Smooth muscle cell (in vitro differentiated cells): Measurements from ENCODE around the gene KRTAP4-6. TPM values are rescaled to one million over a fixed set of nuclear protein-coding genes. Genes with fewer than 3 reads are reported as not detected.

Source experiments
- DNase-seq: peaks from one replicate; lab custom pipeline; 2025; ENCODE audit not compliant: unreplicated experiment; lab: John Stamatoyannopoulos, UW
- H2AFZ ChIP-seq: fragments of 200-600 bp; sonication (generic); 2 replicates; pipeline ENCODE4 v1.6.0; 2016; ENCODE audit warnings: antibody characterized with exemption, low read depth, mild to moderate bottlenecking
- H3F3A ChIP-seq: fragments of 200-600 bp; sonication (generic); 2 replicates; pipeline ENCODE4 v1.6.0; 2017; ENCODE audit warnings: antibody characterized with exemption, low read depth
- H3K27ac ChIP-seq: fragments of 200-600 bp; sonication (generic); 2 replicates; pipeline ENCODE4 v1.5.1; 2016; ENCODE audit warnings: low read depth, mild to moderate bottlenecking
- H3K27me3 ChIP-seq: fragments of 200-600 bp; sonication (generic); 2 replicates; pipeline ENCODE4 v1.6.1; 2016; ENCODE audit warnings: low read depth, mild to moderate bottlenecking
- H3K36me3 ChIP-seq: fragments of 200-600 bp; sonication (generic); 2 replicates; pipeline ENCODE4 v1.5.1; 2016; ENCODE audit warnings: low read depth
- H3K4me1 ChIP-seq: fragments of 200-600 bp; sonication (generic); 2 replicates; pipeline ENCODE4 v1.5.1; 2016; ENCODE audit warnings: low read depth
- H3K4me2 ChIP-seq: fragments of 200-600 bp; sonication (generic); 2 replicates; pipeline ENCODE4 v1.6.0; 2016; ENCODE audit warnings: mild to moderate bottlenecking
- H3K4me3 ChIP-seq: fragments of 200-600 bp; sonication (generic); 2 replicates; pipeline ENCODE4 v1.5.1; 2016; ENCODE audit warnings: mild to moderate bottlenecking
- H3K79me2 ChIP-seq: fragments of 200-600 bp; sonication (generic); 2 replicates; pipeline ENCODE4 v1.6.0; 2016; ENCODE audit warnings: low read depth, mild to moderate bottlenecking
- H3K9ac ChIP-seq: fragments of 200-600 bp; sonication (generic); 2 replicates; pipeline ENCODE4 v1.6.0; 2016; ENCODE audit warnings: low read depth
- H3K9me3 ChIP-seq: fragments of 200-600 bp; sonication (generic); replicated peaks from 2 replicates; pipeline ENCODE4 v1.5.1; 2016; ENCODE audit warnings: low read depth
- H4K20me1 ChIP-seq: fragments of 200-600 bp; sonication (generic); 2 replicates; pipeline ENCODE4 v1.6.0; 2016; ENCODE audit warnings: low read depth
- WGBS: methylation state at CpG from one replicate; pipeline ENCODE4 v1.1.7; 2016; ENCODE audit warnings: low lambda C conversion rate; 5-methylcytosine and 5-hydroxymethylcytosine counted together
- polyA plus RNA-seq: library from polyadenylated mRNA; unstranded; fragments of >200 nt; fragmentation: Nextera tagmentation; extraction: Ambion mirVana; gene quantifications from 2 replicates; pipeline ENCODE4 v1.2.1, GENCODE V29; 2016
- total RNA-seq: library from RNA; depleted of rRNA; stranded (reverse); fragments of >200 nt; gene quantifications from 2 replicates; pipeline ENCODE4 v1.2.3, GENCODE V29; 2014
- TF ChIP-seq, protein P1 (sequence below): fragments of 200-600 bp; sonication (generic); IDR thresholded peaks from 2 replicates; pipeline ENCODE4 v1.5.1; 2017; ENCODE audit warnings: borderline replicate concordance, mild to moderate bottlenecking, antibody characterized with exemption; ENCODE audit not compliant: insufficient read depth, poor library complexity, severe bottlenecking

The KRTAP4-6 gene
- total and polyA plus RNA-seq, 2 experiments from 2014 or later, result not detected

DNA sequence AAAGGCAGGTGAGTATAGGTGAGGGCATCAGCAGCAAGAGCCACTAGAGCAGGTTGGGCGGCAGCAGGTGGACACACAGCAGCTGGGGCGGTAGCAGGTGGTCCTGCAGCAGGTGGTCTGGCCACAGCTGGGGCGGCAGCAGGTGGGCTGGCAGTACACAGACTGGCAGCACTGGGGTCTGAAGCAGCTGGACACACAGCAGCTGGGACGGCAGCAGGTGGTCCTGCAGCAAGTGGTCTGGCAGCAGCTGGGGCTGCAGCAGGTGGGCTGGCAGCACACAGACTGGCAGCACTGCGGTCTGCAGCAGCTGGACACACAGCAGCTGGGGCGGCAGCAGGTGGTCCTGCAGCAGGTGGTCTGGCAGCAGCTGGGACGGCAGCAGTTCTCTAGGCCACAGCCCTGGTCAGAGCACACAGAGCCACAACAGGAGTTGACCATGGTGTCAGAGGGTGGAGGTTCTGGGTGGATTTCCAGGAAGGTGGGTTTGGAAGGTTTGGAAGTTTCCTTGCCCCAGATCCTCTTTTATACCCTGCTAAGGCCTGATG lies 37.5 kb upstream of the KRTAP4-6 start, which contains the start of gene KRTAP4-2:
KRTAP4-2 (minus strand) TSS at position 495 of the 545 bp plus-strand sequence; CDS start at position 438, 57 bp downstream.
- no peaks in the 10 kb centered on the region for H3F3A ChIP-seq
- no peaks in the 10 kb centered on the region for H3K4me1 ChIP-seq
- H3K4me2 ChIP-seq, result no peak within 1 kb of the TSS
- no peak within 1 kb of the TSS for H3K9ac ChIP-seq
- no peaks in the 10 kb centered on the region for H3K27me3 ChIP-seq
- no peaks in the 10 kb centered on the region for H3K36me3 ChIP-seq
- H4K20me1 ChIP-seq, result no peaks in the 10 kb centered on the region
- H3K9me3 ChIP-seq, result no peaks in the 10 kb centered on the region
- DNase-seq, result no peak
- TF ChIP-seq, protein P1, sequence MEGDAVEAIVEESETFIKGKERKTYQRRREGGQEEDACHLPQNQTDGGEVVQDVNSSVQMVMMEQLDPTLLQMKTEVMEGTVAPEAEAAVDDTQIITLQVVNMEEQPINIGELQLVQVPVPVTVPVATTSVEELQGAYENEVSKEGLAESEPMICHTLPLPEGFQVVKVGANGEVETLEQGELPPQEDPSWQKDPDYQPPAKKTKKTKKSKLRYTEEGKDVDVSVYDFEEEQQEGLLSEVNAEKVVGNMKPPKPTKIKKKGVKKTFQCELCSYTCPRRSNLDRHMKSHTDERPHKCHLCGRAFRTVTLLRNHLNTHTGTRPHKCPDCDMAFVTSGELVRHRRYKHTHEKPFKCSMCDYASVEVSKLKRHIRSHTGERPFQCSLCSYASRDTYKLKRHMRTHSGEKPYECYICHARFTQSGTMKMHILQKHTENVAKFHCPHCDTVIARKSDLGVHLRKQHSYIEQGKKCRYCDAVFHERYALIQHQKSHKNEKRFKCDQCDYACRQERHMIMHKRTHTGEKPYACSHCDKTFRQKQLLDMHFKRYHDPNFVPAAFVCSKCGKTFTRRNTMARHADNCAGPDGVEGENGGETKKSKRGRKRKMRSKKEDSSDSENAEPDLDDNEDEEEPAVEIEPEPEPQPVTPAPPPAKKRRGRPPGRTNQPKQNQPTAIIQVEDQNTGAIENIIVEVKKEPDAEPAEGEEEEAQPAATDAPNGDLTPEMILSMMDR, result no peak
- WGBS, result 98% methylated on average over 7 of the region's 7 CpGs
- H3K4me3 ChIP-seq, result no peak within 1 kb of the TSS
- no peak within 1 kb of the TSS for H2AFZ ChIP-seq
- no peaks in the 10 kb centered on the region for H3K79me2 ChIP-seq
- peak within 1 kb of the TSS; percentile 16 for H3K27ac ChIP-seq

DNA sequence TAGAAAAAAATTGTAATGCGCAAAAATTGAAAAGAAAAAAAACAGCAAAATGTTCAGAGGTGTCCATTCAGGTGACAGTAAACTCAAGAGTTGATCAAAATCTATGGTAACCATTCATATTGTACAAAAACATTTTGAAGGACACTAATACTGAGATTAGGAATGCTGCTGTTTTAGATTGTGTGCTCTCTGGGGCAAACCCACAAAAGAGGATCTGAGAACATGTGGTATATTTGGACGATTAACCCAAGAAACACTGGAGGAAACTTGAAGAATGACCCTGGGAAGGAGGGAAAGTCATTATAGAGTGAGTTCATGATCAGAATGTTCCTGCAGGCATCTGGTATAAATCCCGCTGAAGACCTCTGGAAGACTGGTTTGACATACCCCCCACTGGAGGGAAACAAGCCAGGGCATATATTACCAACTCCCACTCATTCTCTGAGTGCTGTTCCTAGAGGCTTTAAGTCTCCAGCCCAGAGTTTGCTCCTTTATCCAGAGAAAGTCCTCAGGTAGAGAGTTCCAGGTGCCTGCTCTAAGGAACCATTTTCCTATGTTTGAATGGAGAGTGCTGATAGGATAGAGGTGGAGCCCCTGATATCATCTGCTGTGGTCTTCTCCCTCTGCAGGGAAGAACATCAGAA lies 36.5 kb upstream of the KRTAP4-6 start:
- H3K36me3 ChIP-seq, result no peaks in the 10 kb centered on the region
- 87% methylated on average over 3 of the region's 3 CpGs for WGBS
- H4K20me1 ChIP-seq, result no peaks in the 10 kb centered on the region
- no peak overlapping the region for H3K4me3 ChIP-seq
- no peaks in the 10 kb centered on the region for H3K4me1 ChIP-seq
- no peaks in the 10 kb centered on the region for H3K27me3 ChIP-seq
- H3K4me2 ChIP-seq, result no peak overlapping the region
- no peak overlapping the region for H3K9ac ChIP-seq
- no peak overlapping the region for H2AFZ ChIP-seq
- H3K27ac ChIP-seq, result no peak overlapping the region
- no peak for DNase-seq
- H3K9me3 ChIP-seq, result no peaks in the 10 kb centered on the region
- no peaks in the 10 kb centered on the region for H3K79me2 ChIP-seq
- H3F3A ChIP-seq, result no peaks in the 10 kb centered on the region
- TF ChIP-seq, protein P1, result no peak

DNA sequence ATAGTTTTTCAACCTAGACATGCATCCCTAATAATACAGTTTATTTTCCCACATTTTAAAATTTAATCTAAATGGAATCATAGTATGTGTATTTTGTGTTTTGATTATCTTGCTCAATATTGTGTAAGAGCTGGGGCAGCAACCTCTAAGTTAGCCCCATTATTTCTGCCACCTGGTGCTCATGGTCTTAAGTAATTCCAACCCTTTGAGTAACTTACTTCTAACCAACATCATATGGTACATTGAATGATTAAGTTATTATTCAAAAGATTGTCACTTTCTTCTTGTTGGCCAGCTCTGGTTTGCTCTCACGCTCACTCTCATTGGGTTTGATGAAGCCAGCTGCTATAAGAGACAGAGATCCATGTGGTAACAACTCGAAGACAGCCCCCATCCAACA lies 31.5 kb upstream of the KRTAP4-6 start:
- H3K4me2 ChIP-seq, result no peak overlapping the region
- 93% methylated on average over 2 of the region's 2 CpGs for WGBS
- no peak overlapping the region for H2AFZ ChIP-seq
- H3K79me2 ChIP-seq, result no peaks in the 10 kb centered on the region
- peaks cover 10% of the 10 kb centered on the region for H3K27me3 ChIP-seq
- no peaks in the 10 kb centered on the region for H3K36me3 ChIP-seq
- no peak overlapping the region for H3K9ac ChIP-seq
- no peak for DNase-seq
- TF ChIP-seq, protein P1, result no peak
- no peaks in the 10 kb centered on the region for H4K20me1 ChIP-seq
- no peaks in the 10 kb centered on the region for H3K4me1 ChIP-seq
- H3F3A ChIP-seq, result no peaks in the 10 kb centered on the region
- H3K4me3 ChIP-seq, result no peak overlapping the region
- H3K9me3 ChIP-seq, result no peaks in the 10 kb centered on the region
- H3K27ac ChIP-seq, result no peak overlapping the region

DNA sequence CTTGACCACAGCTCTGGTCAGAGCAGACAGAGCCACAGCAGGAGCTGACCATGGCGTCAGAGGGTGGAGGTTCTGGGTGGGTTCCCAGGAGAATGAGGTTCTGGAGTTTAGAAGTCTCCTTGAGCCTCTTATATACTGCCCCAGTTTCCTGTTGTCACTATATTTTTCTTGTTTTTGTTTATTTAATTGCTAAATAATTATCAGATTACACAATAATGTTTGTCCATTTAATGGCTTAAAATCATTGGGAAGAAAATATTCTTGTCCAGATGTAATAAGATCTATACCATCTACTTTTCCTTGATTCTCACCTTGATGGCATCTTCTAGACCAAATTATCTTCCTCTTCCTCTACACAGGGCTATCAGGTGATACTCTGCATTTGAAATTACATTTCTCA lies 27.8 kb upstream of the KRTAP4-6 start, which contains the start of gene KRTAP4-3:
KRTAP4-3 (minus strand) TSS at position 101 of the 400 bp plus-strand sequence; CDS start at position 52, 49 bp downstream.
- H3K4me3 ChIP-seq, result no peak within 1 kb of the TSS
- H3K27me3 ChIP-seq, result peaks cover 10% of the 10 kb centered on the region
- TF ChIP-seq, protein P1, result no peak
- H3K4me2 ChIP-seq, result no peak within 1 kb of the TSS
- no peaks in the 10 kb centered on the region for H4K20me1 ChIP-seq
- no peak within 1 kb of the TSS for H2AFZ ChIP-seq
- no peaks in the 10 kb centered on the region for H3K79me2 ChIP-seq
- no peak within 1 kb of the TSS for H3K9ac ChIP-seq
- no peak for DNase-seq
- no peaks in the 10 kb centered on the region for H3K9me3 ChIP-seq
- H3K36me3 ChIP-seq, result no peaks in the 10 kb centered on the region
- H3F3A ChIP-seq, result no peaks in the 10 kb centered on the region
- no peaks in the 10 kb centered on the region for H3K4me1 ChIP-seq
- H3K27ac ChIP-seq, result no peak within 1 kb of the TSS
- WGBS, result 72% methylated on average over 1 of the region's 1 CpG
